22Rv1 (cell line): ENCODE data around the gene BTG3.

Source experiments
- H3K27ac ChIP-seq: fragments of 450-650 bp; 2 replicates; pipeline ENCODE4 v1.5.1; 2017
- CTCF ChIP-seq: fragments of 450-650 bp; IDR thresholded peaks from 2 replicates; pipeline ENCODE4 v1.5.1; 2017; ENCODE audit warnings: mild to moderate bottlenecking
- ZFX ChIP-seq: fragments of 450-650 bp; IDR thresholded peaks from 2 replicates; pipeline ENCODE4 v1.6.1; 2017; ENCODE audit warnings: antibody characterized with exemption, borderline replicate concordance

Gene BTG3

GRCh38 chr21:17612565-17613241 is at the start of gene BTG3:
TSS of gene BTG3 (minus strand) at chr21:17612901. CDS start at chr21:17609144, 3,757 bp downstream.
- no peak for TF ChIP-seq ZFX
- TF ChIP-seq CTCF = no peak
- peak within 1 kb of the TSS; percentile 68 for H3K27ac ChIP-seq

GRCh38 chr21:17660862-17661261 is 48.2 kb upstream of the BTG3 start:
- no peak overlapping the region for H3K27ac ChIP-seq
- TF ChIP-seq ZFX (no peak), CTCF (no peak)

GRCh38 chr21:17660452-17660851 is 47.8 kb upstream of the BTG3 start:
- TF ChIP-seq CTCF (no peak), ZFX (no peak)
- H3K27ac ChIP-seq = no peak overlapping the region

- H3K27ac ChIP-seq = no peak overlapping the region
- TF ChIP-seq ZFX = no peak
- TF ChIP-seq CTCF = no peak
Observed at GRCh38 chr21:17658931-17659330, 46.2 kb upstream of the BTG3 start.

- no peak overlapping the region for H3K27ac ChIP-seq
- no peak for TF ChIP-seq ZFX
- no peak for TF ChIP-seq CTCF
Observed at GRCh38 chr21:17651526-17651925, 38.8 kb upstream of the BTG3 start.

- TF ChIP-seq CTCF (no peak), ZFX (no peak)
- H3K27ac ChIP-seq = no peak overlapping the region
Observed at GRCh38 chr21:17650292-17650691, 37.6 kb upstream of the BTG3 start.

GRCh38 chr21:17646790-17647189 is 34.1 kb upstream of the BTG3 start:
- TF ChIP-seq CTCF (no peak), ZFX (no peak)
- no peak overlapping the region for H3K27ac ChIP-seq
